DMS53 treated with DMSO at 0.1 percent for 48 hours (cell line): ENCODE data around the gene BCAS3.
"Not testable (repeated sequence)": the region's sequence is repeated elsewhere in the genome, so short reads cannot be mapped to it uniquely, and the experiment has no call there.

Experiments used
- DNase-seq: peaks from one replicate; lab custom pipeline; 2025; ENCODE audit not compliant: unreplicated experiment; lab: John Stamatoyannopoulos, UW

BCAS3 gene

DNA sequence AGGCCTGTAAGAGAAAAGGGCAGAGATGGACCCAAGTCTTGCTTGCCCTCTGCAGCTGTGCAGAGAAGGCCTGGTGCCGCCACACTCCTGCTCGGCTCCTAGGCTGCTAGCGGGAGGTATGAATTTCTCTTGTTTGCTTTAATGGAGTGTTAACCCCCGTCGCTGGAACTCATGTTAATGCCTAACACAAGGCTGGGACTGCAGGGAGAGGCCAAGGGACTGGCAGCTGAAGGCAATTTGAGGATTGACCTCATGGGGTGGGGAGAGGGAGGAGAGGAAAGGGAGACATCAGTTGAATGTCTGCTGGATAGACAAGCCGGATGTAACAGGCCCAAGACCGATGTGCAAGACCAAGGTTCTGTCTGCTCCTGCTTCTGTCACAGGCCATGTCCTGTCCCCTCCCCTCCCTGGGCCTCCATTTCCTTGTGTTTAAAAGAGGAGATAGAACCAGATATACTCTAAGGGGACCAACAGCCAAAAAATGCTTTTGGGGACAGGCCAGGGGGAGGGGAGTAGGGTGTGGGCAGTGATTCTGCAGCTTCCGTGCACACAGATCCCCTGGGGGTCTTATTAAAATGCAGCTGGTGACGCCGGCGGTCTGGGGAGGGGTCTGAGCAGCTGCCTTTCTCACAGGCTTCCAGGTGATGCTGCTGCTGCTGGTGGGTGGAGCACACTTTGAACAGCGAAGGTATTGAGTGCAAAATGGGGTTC lies 675.3 kb downstream of the BCAS3 start:
- no peak for DNase-seq

GRCh38 chr17:61353615-61354014 lies 676.0 kb downstream of the BCAS3 start:
- no peak for DNase-seq

- DNase-seq: no peak
Observed at GRCh38 chr17:61354895-61355874, 677.5 kb downstream of the BCAS3 start.

GRCh38 chr17:61357061-61357460 lies 679.4 kb downstream of the BCAS3 start:
- not testable (repeated sequence) for DNase-seq

GRCh38 chr17:61359513-61359912 lies 681.9 kb downstream of the BCAS3 start:
- not testable (repeated sequence) for DNase-seq

GRCh38 chr17:61360318-61360943 lies 682.8 kb downstream of the BCAS3 start:
- no peak for DNase-seq

GRCh38 chr17:61361084-61361483 lies 683.4 kb downstream of the BCAS3 start:
- DNase-seq: no peak

GRCh38 chr17:61362396-61362795 lies 684.7 kb downstream of the BCAS3 start:
- no peak for DNase-seq

- no peak for DNase-seq
Observed at GRCh38 chr17:61362852-61363600, 685.4 kb downstream of the BCAS3 start.

DNA sequence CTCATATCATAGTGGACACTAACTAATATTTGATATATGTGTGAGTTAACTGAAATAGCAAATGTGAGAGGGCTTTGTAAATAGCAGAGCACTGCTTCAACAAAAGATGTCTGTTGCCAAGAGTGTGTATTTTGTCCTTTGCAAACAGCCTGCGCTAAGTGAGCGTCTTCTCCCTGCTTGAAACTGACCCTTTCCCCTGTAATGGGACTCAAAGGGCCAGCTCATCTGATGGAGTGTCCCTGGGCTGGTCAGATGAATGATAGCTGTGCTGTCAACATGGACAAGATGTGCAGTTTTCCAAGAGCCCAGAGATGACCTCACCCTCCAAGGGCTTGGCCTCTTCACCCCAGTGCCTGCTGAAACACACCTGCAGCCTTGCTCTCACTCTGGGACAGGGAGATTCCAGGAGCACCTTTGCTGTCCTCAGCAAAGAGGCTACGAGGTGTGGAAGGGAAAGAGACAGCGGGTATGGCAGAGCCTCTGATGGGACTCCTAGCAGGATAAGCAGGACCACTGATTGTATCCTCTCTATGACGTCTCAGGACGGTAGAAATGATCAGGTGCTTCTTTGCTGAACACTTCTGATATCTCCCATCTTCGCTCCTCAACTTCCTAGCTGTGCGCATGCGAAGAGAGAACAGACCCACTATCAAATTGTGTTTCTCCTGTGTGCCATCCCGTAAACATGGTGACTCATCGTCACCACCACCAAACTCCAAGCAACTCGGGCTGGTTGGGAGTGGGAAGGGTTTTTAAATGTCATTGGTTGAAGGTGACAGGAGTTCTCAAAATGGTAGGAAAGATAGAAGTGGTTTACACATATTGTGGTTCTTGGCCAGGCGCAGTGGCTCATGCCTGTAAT lies 686.2 kb downstream of the BCAS3 start:
- peak; percentile 9 for DNase-seq

DNA sequence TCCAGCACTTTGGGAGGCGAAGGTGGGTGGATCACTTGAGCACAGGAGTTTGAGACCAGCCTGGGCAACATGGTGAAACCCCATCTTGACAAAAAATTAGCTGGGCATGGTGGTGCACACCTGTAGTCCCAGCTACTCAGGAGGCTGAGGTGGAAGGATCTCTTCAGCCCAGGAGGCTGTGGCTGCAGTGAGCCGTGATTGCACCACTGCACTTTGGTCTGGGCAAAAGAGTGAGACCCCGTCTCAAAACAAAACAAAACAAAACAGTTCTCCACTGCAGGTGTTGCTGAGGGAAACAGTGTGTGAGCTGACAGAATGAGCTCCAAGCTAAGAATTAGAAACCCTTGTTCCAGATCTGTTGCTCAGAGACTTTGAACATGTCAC lies 686.8 kb downstream of the BCAS3 start:
- no peak for DNase-seq

- DNase-seq: no peak
Observed at GRCh38 chr17:61366076-61366714, 688.5 kb downstream of the BCAS3 start.

GRCh38 chr17:61366715-61367413 lies 689.2 kb downstream of the BCAS3 start:
- no peak for DNase-seq

GRCh38 chr17:61368049-61368831 lies 690.6 kb downstream of the BCAS3 start:
- no peak for DNase-seq

GRCh38 chr17:61368832-61369450 lies 691.3 kb downstream of the BCAS3 start:
- no peak for DNase-seq

DNA sequence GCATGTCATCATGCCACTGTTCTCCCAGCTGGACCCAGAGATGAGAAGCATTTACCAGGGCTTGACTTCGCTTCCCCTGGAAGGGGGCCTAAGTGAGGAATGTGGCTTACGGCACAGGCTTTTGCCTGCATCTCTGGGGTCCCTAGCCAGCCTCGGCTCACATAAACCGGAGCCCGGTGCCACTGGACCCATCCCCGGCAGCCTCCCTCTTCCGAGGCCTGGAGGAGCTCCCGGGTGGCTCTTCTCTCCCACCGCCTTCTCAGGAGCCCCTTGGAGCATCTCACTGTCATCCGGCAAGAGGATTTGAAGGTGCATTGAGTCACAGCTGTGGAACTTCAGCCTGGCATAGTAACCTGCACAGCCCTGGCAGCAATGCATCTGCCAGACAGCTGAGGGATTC lies 692.1 kb downstream of the BCAS3 start:
- no peak for DNase-seq

DNA sequence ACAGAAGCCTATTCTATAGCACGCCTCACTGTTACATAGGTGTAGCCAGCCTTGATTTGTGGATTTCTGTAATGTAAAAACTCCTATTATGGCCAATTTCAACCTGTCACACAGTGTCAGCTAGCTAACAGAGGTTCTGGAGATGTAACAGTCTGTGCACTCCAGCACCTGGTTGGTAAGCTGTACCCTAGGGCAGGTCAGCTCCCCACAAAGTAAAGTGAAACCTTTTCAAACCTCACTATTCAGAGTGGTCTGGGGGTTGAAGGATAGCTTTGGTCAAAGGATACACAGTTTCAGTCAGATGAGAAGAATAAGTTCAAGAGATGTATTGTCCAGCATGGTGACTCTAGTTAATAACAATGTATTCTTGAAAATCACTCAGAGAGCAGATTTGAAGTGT lies 693.5 kb downstream of the BCAS3 start:
- no peak for DNase-seq

- no peak for DNase-seq
Observed at GRCh38 chr17:61371606-61372005, 694.0 kb downstream of the BCAS3 start.
